Astrocyte (in vitro differentiated cells and primary cell): ENCODE data around the gene PSME1. TPM values are rescaled to one million over a fixed set of nuclear protein-coding genes. Genes with fewer than 3 reads are reported as not detected.

Experiments
- DNase-seq: peaks from one replicate; pipeline ENCODE4 v3.0.0-alpha.2; 2010; ENCODE audit warnings: low read depth
- FAIRE-seq: peaks from 2 replicates; lab custom pipeline; 2011; peaks lifted over from hg19 to GRCh38; lab: Jason Lieb, UNC
- H2AFZ ChIP-seq: 2 replicates; pipeline ENCODE4 v1.6.0; 2012; ENCODE audit warnings: low read depth, low read length, inconsistent platforms
- H3K27ac ChIP-seq: 2 replicates; pipeline ENCODE4 v1.5.1; 2011; ENCODE audit warnings: low read depth, low read length, inconsistent platforms
- H3K27me3 ChIP-seq: 2 replicates; pipeline ENCODE4 v1.6.0; 2011; ENCODE audit warnings: low read length, inconsistent platforms; ENCODE audit not compliant: insufficient read depth
- H3K36me3 ChIP-seq: 2 replicates; pipeline ENCODE4 v1.5.1; 2011; ENCODE audit warnings: low read length, inconsistent platforms; ENCODE audit not compliant: insufficient read depth
- H3K4me1 ChIP-seq: 2 replicates; pipeline ENCODE4 v1.5.1; 2011; ENCODE audit warnings: low read length, inconsistent platforms; ENCODE audit not compliant: insufficient read depth
- H3K4me2 ChIP-seq: 2 replicates; pipeline ENCODE4 v1.6.0; 2012; ENCODE audit warnings: low read length, inconsistent platforms
- H3K4me3 ChIP-seq: 2 replicates; pipeline ENCODE4 v1.5.1; 2011; ENCODE audit warnings: low read depth, mild to moderate bottlenecking, low read length, inconsistent platforms; ENCODE audit not compliant: insufficient read depth
- H3K79me2 ChIP-seq: 2 replicates; pipeline ENCODE4 v1.6.0; 2012; ENCODE audit warnings: mild to moderate bottlenecking, low read length, inconsistent platforms; ENCODE audit not compliant: insufficient read depth
- H3K9ac ChIP-seq: 2 replicates; pipeline ENCODE4 v1.6.0; 2012; ENCODE audit warnings: mild to moderate bottlenecking, low read length, inconsistent platforms
- H3K9me3 ChIP-seq: 2 replicates; pipeline ENCODE4 v1.5.1; 2012; ENCODE audit warnings: low read depth, mild to moderate bottlenecking, low read length, inconsistent platforms; ENCODE audit not compliant: insufficient read depth
- H4K20me1 ChIP-seq: 2 replicates; pipeline ENCODE4 v1.6.0; 2012; ENCODE audit warnings: low read length, inconsistent platforms; ENCODE audit not compliant: insufficient read depth
- H3K27ac Mint-ChIP-seq: one replicate; pipeline ENCODE4 v1.8.0; 2021; ENCODE audit warnings: mild to moderate bottlenecking, mixed read lengths; ENCODE audit not compliant: unreplicated experiment
- H3K27me3 Mint-ChIP-seq: one replicate; pipeline ENCODE4 v1.8.0; 2021; ENCODE audit warnings: low read depth, mixed read lengths; ENCODE audit not compliant: unreplicated experiment
- H3K36me3 Mint-ChIP-seq: one replicate; pipeline ENCODE4 v1.8.0; 2021; ENCODE audit warnings: low read depth, mixed read lengths; ENCODE audit not compliant: unreplicated experiment
- H3K4me1 Mint-ChIP-seq: one replicate; pipeline ENCODE4 v1.8.0; 2021; ENCODE audit warnings: low read depth, mixed read lengths; ENCODE audit not compliant: unreplicated experiment
- H3K4me3 Mint-ChIP-seq: one replicate; pipeline ENCODE4 v1.8.0; 2021; ENCODE audit warnings: mild to moderate bottlenecking, moderate library complexity, mixed read lengths; ENCODE audit not compliant: unreplicated experiment
- H3K9me3 Mint-ChIP-seq: one replicate; pipeline ENCODE4 v1.8.0; 2021; ENCODE audit warnings: mild to moderate bottlenecking, mixed read lengths; ENCODE audit not compliant: unreplicated experiment
- EZH2 ChIP-seq: IDR thresholded peaks from 2 replicates; pipeline ENCODE4 v1.6.1; 2012; ENCODE audit warnings: mild to moderate bottlenecking, low read length, inconsistent platforms; ENCODE audit not compliant: insufficient read depth
- total RNA-seq: library from RNA; stranded (reverse); gene quantifications from 2 replicates; pipeline ENCODE4 v1.2.1, GENCODE V29; 2021
- TF ChIP-seq, protein P1 (sequence below): IDR thresholded peaks from 2 replicates; pipeline ENCODE4 v1.5.1; 2011; ENCODE audit warnings: low read depth, mild to moderate bottlenecking, inconsistent platforms, low read length, moderate library complexity; ENCODE audit not compliant: insufficient read depth

PSME1 gene
- total RNA-seq, 1 donor from 2014 or later, result 122 TPM

DNA sequence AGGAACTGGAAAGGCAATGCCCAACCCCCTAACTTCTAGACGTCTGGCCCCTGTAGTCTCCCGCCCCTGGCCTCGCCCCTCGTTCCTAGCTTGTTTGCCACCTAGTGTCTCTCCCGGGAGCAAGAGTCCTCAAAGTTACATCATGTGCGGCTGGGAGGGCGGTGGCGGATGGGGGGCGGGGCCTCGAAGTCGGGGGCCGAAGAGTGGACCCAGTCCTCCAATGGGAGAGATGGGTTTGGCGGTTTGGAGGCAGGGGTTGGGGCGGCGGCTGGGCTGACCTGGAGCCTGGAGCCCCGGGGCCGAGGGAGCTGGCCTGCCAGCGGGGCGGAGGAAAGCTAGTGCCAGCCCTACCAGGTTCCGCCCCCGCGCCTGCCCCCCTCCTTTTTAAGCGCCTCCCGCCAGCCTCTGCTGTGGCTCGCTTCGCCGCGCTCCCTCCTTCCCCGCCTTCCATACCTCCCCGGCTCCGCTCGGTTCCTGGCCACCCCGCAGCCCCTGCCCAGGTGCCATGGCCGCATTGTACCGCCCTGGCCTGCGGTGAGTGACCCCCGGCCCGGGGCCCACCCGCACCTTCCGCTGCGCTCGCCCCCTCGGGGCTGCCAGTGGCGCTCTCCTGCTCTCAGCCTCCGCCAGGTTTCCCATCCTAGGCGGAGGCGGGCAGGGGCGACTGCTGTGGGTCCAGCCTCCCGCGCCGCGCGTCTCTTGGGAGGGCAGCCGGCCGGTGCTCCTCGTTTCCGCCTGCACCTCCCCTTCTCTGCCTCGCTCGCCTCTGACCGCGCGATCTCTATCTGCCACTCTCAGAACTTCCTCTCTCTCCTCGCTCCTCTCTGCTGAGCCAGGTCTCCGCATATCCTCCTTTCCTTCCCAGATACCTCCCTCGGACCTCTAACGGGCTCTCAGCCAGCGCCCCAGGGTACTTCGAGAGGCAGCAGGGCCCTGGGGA, 41.8 kb upstream of the PSME1 start, which contains the start of gene PCK2:
TSS of gene PCK2 (plus strand) at position 411 of the 940 bp plus-strand sequence. CDS start at position 506, 95 bp downstream.
- Histone ChIP-seq H3K4me3 (peak within 1 kb of the TSS; percentile 60), H3K27me3 (no peaks in the 10 kb centered on the region), H3K4me2 (peak within 1 kb of the TSS; percentile 94), H3K27ac (peak within 1 kb of the TSS; percentile 5), H3K36me3 (no peaks in the 10 kb centered on the region), H4K20me1 (no peaks in the 10 kb centered on the region), H2AFZ (peak within 1 kb of the TSS; percentile 95), H3K79me2 (no peaks in the 10 kb centered on the region), H3K9me3 (no peaks in the 10 kb centered on the region), H3K4me1 (peaks cover 6% of the 10 kb centered on the region), H3K9ac (peak within 1 kb of the TSS; percentile 81)
- TF ChIP-seq, protein P1, sequence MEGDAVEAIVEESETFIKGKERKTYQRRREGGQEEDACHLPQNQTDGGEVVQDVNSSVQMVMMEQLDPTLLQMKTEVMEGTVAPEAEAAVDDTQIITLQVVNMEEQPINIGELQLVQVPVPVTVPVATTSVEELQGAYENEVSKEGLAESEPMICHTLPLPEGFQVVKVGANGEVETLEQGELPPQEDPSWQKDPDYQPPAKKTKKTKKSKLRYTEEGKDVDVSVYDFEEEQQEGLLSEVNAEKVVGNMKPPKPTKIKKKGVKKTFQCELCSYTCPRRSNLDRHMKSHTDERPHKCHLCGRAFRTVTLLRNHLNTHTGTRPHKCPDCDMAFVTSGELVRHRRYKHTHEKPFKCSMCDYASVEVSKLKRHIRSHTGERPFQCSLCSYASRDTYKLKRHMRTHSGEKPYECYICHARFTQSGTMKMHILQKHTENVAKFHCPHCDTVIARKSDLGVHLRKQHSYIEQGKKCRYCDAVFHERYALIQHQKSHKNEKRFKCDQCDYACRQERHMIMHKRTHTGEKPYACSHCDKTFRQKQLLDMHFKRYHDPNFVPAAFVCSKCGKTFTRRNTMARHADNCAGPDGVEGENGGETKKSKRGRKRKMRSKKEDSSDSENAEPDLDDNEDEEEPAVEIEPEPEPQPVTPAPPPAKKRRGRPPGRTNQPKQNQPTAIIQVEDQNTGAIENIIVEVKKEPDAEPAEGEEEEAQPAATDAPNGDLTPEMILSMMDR, result no peak
- TF ChIP-seq EZH2, result no peak
- H3K4me1 Mint-ChIP-seq, result peaks cover 15% of the 10 kb centered on the region
- H3K27me3 Mint-ChIP-seq, result peaks cover 4% of the 10 kb centered on the region
- DNase-seq, result peak; percentile 59
- peak within 1 kb of the TSS; percentile 93 for H3K4me3 Mint-ChIP-seq
- H3K27ac Mint-ChIP-seq, result peak within 1 kb of the TSS; percentile 91
- no peaks in the 10 kb centered on the region for H3K9me3 Mint-ChIP-seq
- peaks cover 9% of the 10 kb centered on the region for H3K36me3 Mint-ChIP-seq
- FAIRE-seq, result no peak

DNA sequence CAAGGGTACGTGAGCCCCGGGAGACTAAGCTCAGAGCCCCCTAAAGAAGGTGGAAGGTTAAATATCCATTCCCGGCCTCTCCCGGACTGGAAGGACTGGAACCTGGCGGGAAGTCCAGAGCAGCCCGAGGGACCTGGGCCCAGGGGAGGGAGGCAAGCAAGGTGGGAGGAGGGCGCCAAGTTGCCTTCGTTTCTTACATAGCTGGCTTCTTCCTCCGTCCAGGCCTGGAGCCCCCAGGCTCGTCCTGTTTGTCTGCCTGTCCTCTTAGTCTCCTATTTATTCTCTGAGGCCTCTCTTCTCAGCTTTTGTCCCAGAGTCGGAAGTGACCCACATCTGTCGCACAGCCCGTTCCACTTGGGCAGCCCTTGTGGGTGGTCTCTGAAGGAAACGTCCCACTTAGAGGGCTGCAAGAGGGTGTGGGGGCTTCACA, 41.1 kb upstream of the PSME1 start:
- DNase-seq (no peak), FAIRE-seq (no peak)
- Mint-ChIP-seq H3K27me3 (peaks cover 4% of the 10 kb centered on the region), H3K27ac (peak overlapping the region; percentile 88), H3K4me3 (peak overlapping the region; percentile 93), H3K9me3 (no peaks in the 10 kb centered on the region), H3K4me1 (peaks cover 15% of the 10 kb centered on the region), H3K36me3 (peaks cover 14% of the 10 kb centered on the region)
- H3K9ac ChIP-seq, result peak overlapping the region; percentile 81
- no peak overlapping the region for H3K27ac ChIP-seq
- H4K20me1 ChIP-seq, result no peaks in the 10 kb centered on the region
- H3K4me3 ChIP-seq, result peak overlapping the region; percentile 60
- no peaks in the 10 kb centered on the region for H3K79me2 ChIP-seq
- H3K4me2 ChIP-seq, result peak overlapping the region; percentile 94
- H3K9me3 ChIP-seq, result no peaks in the 10 kb centered on the region
- H3K36me3 ChIP-seq, result no peaks in the 10 kb centered on the region
- no peaks in the 10 kb centered on the region for H3K27me3 ChIP-seq
- no peak for TF ChIP-seq EZH2
- TF ChIP-seq, protein P1, result no peak
- peaks cover 6% of the 10 kb centered on the region for H3K4me1 ChIP-seq
- peak overlapping the region; percentile 95 for H2AFZ ChIP-seq
